Kidney (tissue), 14 donors: ENCODE measurements around the gene GOLT1A. TPM values are rescaled to one million over a fixed set of nuclear protein-coding genes. Genes with fewer than 3 reads are reported as not detected.

Source experiments
- DNase-seq, 5 donors: peaks; one replicate each; pipeline ENCODE4 v3.0.0-alpha.2; 2013 to 2020
- FAIRE-seq: peaks from 2 replicates; lab custom pipeline; 2012; peaks lifted over from hg19 to GRCh38; lab: Jason Lieb, UNC
- H3K27ac ChIP-seq, 2 donors: one replicate each; pipeline ENCODE4 v1.7.0; 2013; ENCODE audit warnings: low read depth in 2 of 2, low read length in 2 of 2, inconsistent platforms in 1 of 2
- H3K27me3 ChIP-seq: one replicate; pipeline ENCODE4 v1.7.1; 2013; ENCODE audit warnings: low read length, inconsistent platforms; ENCODE audit not compliant: control insufficient read depth, insufficient read depth
- H3K36me3 ChIP-seq, 3 donors: one replicate each; pipeline versions ENCODE4 v1.7.0 to v1.7.1; 2013; ENCODE audit warnings: low read length in 3 of 3, control low read depth in 1 of 3, inconsistent platforms in 1 of 3; ENCODE audit not compliant: insufficient read depth in 3 of 3, control insufficient read depth in 2 of 3
- H3K4me1 ChIP-seq, 3 donors: one replicate each; pipeline versions ENCODE4 v1.7.0 to v1.7.1; 2013; ENCODE audit warnings: low read length in 3 of 3, inconsistent platforms in 1 of 3, low read depth in 1 of 3; ENCODE audit not compliant: control insufficient read depth in 2 of 3, insufficient read depth in 2 of 3
- H3K4me3 ChIP-seq, 3 donors: one replicate each; pipeline versions ENCODE4 v1.7.0 to v1.8.1; 2013; ENCODE audit warnings: low read length in 3 of 3, control low read depth in 1 of 3, inconsistent platforms in 1 of 3
- H3K9ac ChIP-seq, 3 donors: one replicate each; pipeline versions ENCODE4 v1.7.0 to v1.7.1; 2013; ENCODE audit warnings: low read length in 3 of 3, control low read depth in 1 of 3, inconsistent platforms in 1 of 3
- H3K9me3 ChIP-seq, 3 donors: one replicate each; pipeline versions ENCODE4 v1.7.0 to v1.7.1; 2013; ENCODE audit warnings: low read length in 3 of 3, control low read depth in 1 of 3, inconsistent platforms in 1 of 3; ENCODE audit not compliant: control insufficient read depth in 2 of 3, insufficient read depth in 1 of 3
- intact Hi-C: fragments of 100-400 bp; cut with DNase I; formaldehyde crosslinking; loops from one replicate; pipeline ENCODE4 v1.11.1; 2022
- polyA plus RNA-seq: library from polyadenylated mRNA; stranded (reverse); fragments of 350-450 nt; fragmentation: Illumina TruSeq; extraction: RNeasy Lipid Tissue Mini Kit (QIAGEN cat#74804); gene quantifications from one replicate; pipeline ENCODE4 v1.2.3, GENCODE V29; 2014; ENCODE audit warnings: low read depth, low replicate concordance; ENCODE audit not compliant: insufficient read depth
- total RNA-seq: library from RNA; stranded (reverse); fragmentation: NEBNext Ultra II Directional; extraction: Animal tissue kit (Norgen Biotek cat#: 25700); gene quantifications from one replicate; pipeline ENCODE4 v1.2.1, GENCODE V29; 2021
- TF ChIP-seq, protein P1 (sequence below): IDR thresholded peaks from 3 replicates; pipeline ENCODE4 v1.5.1; 2012; ENCODE audit warnings: mild to moderate bottlenecking, moderate library complexity, borderline replicate concordance; ENCODE audit not compliant: insufficient read depth; ENCODE audit errors: extremely low read depth
- donor health status: control.
- donor health status: control.
- donor health status: control.
- donor health status: control.
- donor health status: control.
- donor health status: DM: yes; HTN: yes; CAD: no.
- donor health status: Normal renal cell carcinoma (clear cell type).

GOLT1A gene
- total and polyA plus RNA-seq, 2 donors from 2014 or later = 8.9 to 47.7 TPM

DNA sequence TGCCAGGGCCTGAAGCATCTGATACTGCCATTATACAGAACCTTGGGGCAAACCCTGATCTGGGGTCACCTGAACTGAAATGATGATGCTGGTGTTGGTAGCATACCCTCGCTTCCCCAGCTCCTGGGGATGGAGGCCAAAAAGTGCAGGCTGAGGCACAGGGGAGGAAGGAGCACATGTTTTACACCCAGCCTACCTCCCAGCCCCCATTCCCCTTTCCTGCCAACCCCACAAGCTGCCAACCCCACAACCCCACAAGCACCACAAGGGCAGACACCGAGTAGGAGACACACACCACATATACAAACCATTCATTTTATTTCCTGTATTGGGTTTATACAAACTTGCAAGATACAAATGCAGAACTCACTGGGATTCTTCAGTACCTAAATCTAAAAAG lies 4.8 kb upstream of the GOLT1A start:
- TF ChIP-seq, protein P1, sequence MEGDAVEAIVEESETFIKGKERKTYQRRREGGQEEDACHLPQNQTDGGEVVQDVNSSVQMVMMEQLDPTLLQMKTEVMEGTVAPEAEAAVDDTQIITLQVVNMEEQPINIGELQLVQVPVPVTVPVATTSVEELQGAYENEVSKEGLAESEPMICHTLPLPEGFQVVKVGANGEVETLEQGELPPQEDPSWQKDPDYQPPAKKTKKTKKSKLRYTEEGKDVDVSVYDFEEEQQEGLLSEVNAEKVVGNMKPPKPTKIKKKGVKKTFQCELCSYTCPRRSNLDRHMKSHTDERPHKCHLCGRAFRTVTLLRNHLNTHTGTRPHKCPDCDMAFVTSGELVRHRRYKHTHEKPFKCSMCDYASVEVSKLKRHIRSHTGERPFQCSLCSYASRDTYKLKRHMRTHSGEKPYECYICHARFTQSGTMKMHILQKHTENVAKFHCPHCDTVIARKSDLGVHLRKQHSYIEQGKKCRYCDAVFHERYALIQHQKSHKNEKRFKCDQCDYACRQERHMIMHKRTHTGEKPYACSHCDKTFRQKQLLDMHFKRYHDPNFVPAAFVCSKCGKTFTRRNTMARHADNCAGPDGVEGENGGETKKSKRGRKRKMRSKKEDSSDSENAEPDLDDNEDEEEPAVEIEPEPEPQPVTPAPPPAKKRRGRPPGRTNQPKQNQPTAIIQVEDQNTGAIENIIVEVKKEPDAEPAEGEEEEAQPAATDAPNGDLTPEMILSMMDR = no peak
- Histone ChIP-seq H3K27ac (no peak overlapping the region), H3K9ac (no peak overlapping the region), H3K36me3 (peaks cover 0 to 11% (median 7%) of the 10 kb centered on the region in 3 donors), H3K4me3 (no peak overlapping the region), H3K9me3 (no peaks in the 10 kb centered on the region), H3K27me3 (no peaks in the 10 kb centered on the region), H3K4me1 (peaks cover 0 to 5% (median 0%) of the 10 kb centered on the region in 3 donors)
- FAIRE-seq (no peak), DNase-seq (no peak)
- intact Hi-C loops = loop anchor here (10.0 kb wide), 1 partner anchor 146 kb away; no protein-coding TSS in a partner anchor

DNA sequence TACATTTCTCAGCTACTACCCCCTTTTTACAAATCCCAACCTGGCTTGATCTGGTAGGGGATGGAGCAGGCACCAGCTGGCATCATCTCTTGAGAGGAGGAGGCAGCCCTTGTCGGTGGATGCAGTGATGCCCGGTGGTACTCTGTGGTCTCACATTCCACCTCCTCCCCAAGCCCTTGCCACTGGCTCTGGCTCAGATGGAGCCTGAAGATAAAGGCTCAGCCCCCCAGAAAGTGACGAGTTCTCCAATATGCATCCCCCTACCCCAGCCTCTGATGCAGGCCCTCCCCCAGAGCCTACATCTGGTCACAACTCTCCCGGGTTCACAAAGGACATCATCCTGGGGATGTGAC lies 3.8 kb upstream of the GOLT1A start:
- Histone ChIP-seq H3K9me3 (no peaks in the 10 kb centered on the region), H3K4me1 (peaks cover 0 to 5% (median 0%) of the 10 kb centered on the region in 3 donors), H3K27ac (no peak overlapping the region), H3K36me3 (peaks cover 0 to 11% (median 4%) of the 10 kb centered on the region in 3 donors), H3K4me3 (no peak overlapping the region), H3K27me3 (no peaks in the 10 kb centered on the region), H3K9ac (no peak overlapping the region)
- intact Hi-C loops = loop anchor here (10.0 kb wide), 1 partner anchor 147 kb away; no protein-coding TSS in a partner anchor
- DNase-seq (no peak), FAIRE-seq (no peak)
- TF ChIP-seq, protein P1 = no peak

DNA sequence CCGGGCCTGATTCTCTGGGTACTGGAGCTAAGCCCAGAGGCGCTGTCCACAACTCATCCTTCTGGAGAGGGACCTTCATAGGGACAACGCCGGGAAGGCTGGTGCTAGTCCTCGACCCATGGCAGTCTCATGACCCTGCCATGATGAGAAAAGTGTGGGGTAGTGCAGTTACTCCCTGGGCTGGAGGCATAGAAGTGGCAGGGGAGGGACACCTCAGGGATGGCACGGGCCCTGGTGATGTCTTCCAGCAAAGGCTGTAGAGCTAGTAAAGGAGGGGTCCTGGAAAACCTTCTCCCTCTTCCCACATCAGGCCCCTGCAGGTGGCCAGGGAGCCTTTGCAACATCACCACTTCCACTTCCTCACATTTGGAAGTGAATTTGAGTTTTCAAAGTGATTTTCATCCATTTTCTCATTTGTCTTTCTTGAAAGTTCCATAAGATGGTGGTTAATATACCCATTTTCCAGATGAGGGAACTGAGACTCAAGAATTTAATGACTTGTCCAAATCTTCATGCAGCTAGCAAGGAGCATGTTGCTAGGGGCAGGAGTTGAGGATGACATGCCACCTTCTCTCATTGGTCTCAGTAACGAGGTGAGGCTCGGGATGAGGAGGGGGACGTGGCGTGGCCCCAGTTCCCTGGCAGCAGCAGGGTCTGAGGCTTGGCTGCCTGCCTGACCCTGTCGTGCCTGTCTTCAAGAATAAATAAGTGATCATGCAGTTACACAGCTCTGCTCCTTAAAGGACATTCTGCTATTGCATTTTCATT lies 3.3 kb upstream of the GOLT1A start:
- peaks cover 0 to 8% (median 0%) of the 10 kb centered on the region in 3 donors for H3K36me3 ChIP-seq
- no peaks in the 10 kb centered on the region for H3K9me3 ChIP-seq
- H3K27me3 ChIP-seq = no peaks in the 10 kb centered on the region
- no peak overlapping the region for H3K9ac ChIP-seq
- no peak overlapping the region for H3K4me3 ChIP-seq
- no peak overlapping the region for H3K27ac ChIP-seq
- TF ChIP-seq, protein P1 = no peak
- no peak for FAIRE-seq
- peaks cover 0 to 5% (median 0%) of the 10 kb centered on the region in 3 donors for H3K4me1 ChIP-seq
- intact Hi-C loops = loop anchor here (10.0 kb wide), 1 partner anchor 148 kb away; no protein-coding TSS in a partner anchor
- DNase-seq = no peak
